K562 (cell line): ENCODE measurements around the gene AMZ2. TPM values are rescaled to one million over a fixed set of nuclear protein-coding genes. Genes with fewer than 3 reads are reported as not detected.
"Not testable (repeated sequence)": the region's sequence is repeated elsewhere in the genome, so short reads cannot be mapped to it uniquely, and the experiment has no call there.

Experiments
- ATAC-seq: fragments of 200-7000 bp; cut with Tn5 transposase; 3 replicates; pipeline ENCODE4 v1.9.1; 2020; ENCODE audit warnings: moderate library complexity
- BruUV-seq: library from RNA; stranded (reverse); fragments of 400-500 nt; replicated peaks from 2 replicates; lab custom pipeline; 2021; lab: Mats Ljungman, UMichigan
- CTCF ChIA-PET: fragments of 300-600 bp; formaldehyde crosslinking; extraction: SDS; loops from one replicate; lab custom pipeline; 2021; ENCODE audit warnings: low intra/inter-chr PET ratio; lab: Yijun Ruan, JAX
- POLR2A ChIA-PET: fragments of 300-600, 350-650 bp; sonication (Branson Sonifier 250); formaldehyde crosslinking; extraction: SDS; loops from one replicate; lab custom pipeline; 2021; ENCODE audit warnings: antibody characterized with exemption, inconsistent platforms; lab: Yijun Ruan, JAX
- DNase-seq, 4 experiments: peaks; one replicate each; pipeline versions ENCODE4 v3.0.0 to v3.0.0-alpha.2; 2011 to 2018; ENCODE audit warnings: low spot score in 3 of 4, mixed read lengths in 3 of 4; ENCODE audit errors: extremely low read depth in 1 of 4
- FAIRE-seq: peaks from 2 replicates; lab custom pipeline; 2011; peaks lifted over from hg19 to GRCh38; lab: Jason Lieb, UNC
- H2AFZ ChIP-seq: 2 replicates; pipeline ENCODE4 v1.6.0; 2011; ENCODE audit warnings: low read depth, low read length, control low read depth, inconsistent platforms
- H3K27ac ChIP-seq: fragments of 200-600 bp; 3 replicates; pipeline ENCODE4 v1.8.0; 2011; ENCODE audit warnings: low read depth, mild to moderate bottlenecking, control low read depth, inconsistent platforms, low read length, moderate library complexity, mixed read lengths; ENCODE audit errors: extremely low read depth
- H3K27me3 ChIP-seq, 2 experiments: fragments of 300-600 bp in 1 of 2; 2 replicates in 1 of 2; 3 replicates in 1 of 2; pipeline versions ENCODE4 v1.6.0 to v1.8.0; 2011; ENCODE audit warnings: inconsistent platforms in 2 of 2, low read length in 2 of 2, mild to moderate bottlenecking in 1 of 2, mixed read lengths in 1 of 2, moderate library complexity in 1 of 2; ENCODE audit not compliant: control insufficient read depth in 2 of 2, insufficient read depth in 2 of 2
- H3K36me3 ChIP-seq: fragments of 300-600 bp; 3 replicates; pipeline ENCODE4 v1.8.0; 2011; ENCODE audit warnings: mild to moderate bottlenecking, low read length, inconsistent platforms; ENCODE audit not compliant: control insufficient read depth, insufficient read depth
- H3K4me1 ChIP-seq, 2 experiments: fragments of 200-600 bp in 1 of 2; replicated peaks in 1 of 2; 2 replicates in 1 of 2; 3 replicates in 1 of 2; pipeline versions ENCODE4 v1.5.1 to v1.8.0; 2011; ENCODE audit warnings: inconsistent platforms in 2 of 2, low read length in 2 of 2, mild to moderate bottlenecking in 1 of 2, mixed read lengths in 1 of 2, moderate library complexity in 1 of 2; ENCODE audit not compliant: control insufficient read depth in 2 of 2, insufficient read depth in 2 of 2
- H3K4me2 ChIP-seq: 2 replicates; pipeline ENCODE4 v1.6.1; 2011; ENCODE audit warnings: low read length, control low read depth, inconsistent platforms, mixed read lengths; ENCODE audit not compliant: insufficient read depth
- H3K4me3 ChIP-seq: fragments of 200-600 bp; sonication (generic), shearing (Covaris generic); 2 replicates; pipeline ENCODE4 v1.5.1; 2016; ENCODE audit warnings: control low read depth, inconsistent platforms
- H3K79me2 ChIP-seq: fragments of 200-600 bp; 3 replicates; pipeline ENCODE4 v1.8.0; 2011; ENCODE audit warnings: low read length, inconsistent platforms; ENCODE audit not compliant: control insufficient read depth, insufficient read depth
- H3K9ac ChIP-seq, 2 experiments: 2 replicates each; pipeline versions ENCODE4 v1.6.0 to v1.6.1; 2011; ENCODE audit warnings: low read depth in 2 of 2, low read length in 2 of 2, control low read depth in 1 of 2, inconsistent platforms in 1 of 2, mild to moderate bottlenecking in 1 of 2, mixed read lengths in 1 of 2; ENCODE audit not compliant: insufficient read depth in 1 of 2
- H3K9me1 ChIP-seq: one replicate; pipeline ENCODE4 v1.6.0; 2011; ENCODE audit warnings: inconsistent platforms, mild to moderate bottlenecking, low read length, moderate library complexity; ENCODE audit not compliant: control insufficient read depth, insufficient read depth
- H3K9me3 ChIP-seq: replicated peaks from 2 replicates; pipeline ENCODE4 v1.5.1; 2011; ENCODE audit warnings: low read depth, low read length, inconsistent platforms; ENCODE audit not compliant: control insufficient read depth, insufficient read depth
- H4K20me1 ChIP-seq: replicated peaks from 2 replicates; pipeline ENCODE4 v1.6.1; 2011; ENCODE audit warnings: low read length, inconsistent platforms, mixed read lengths; ENCODE audit not compliant: control insufficient read depth, insufficient read depth
- DPF2 ChIP-seq: fragments of 450-650 bp; IDR thresholded peaks from 2 replicates; pipeline ENCODE4 v1.6.1; 2016
- MLLT1 ChIP-seq, 2 experiments: fragments of 450-650 bp; IDR thresholded peaks; 2 replicates each; pipeline ENCODE4 v1.6.1; 2016
- RBM34 ChIP-seq: fragments of 200-400 bp; formaldehyde crosslinking; IDR thresholded peaks from 2 replicates; pipeline ENCODE4 v1.6.1; 2018; ENCODE audit warnings: low read length, borderline replicate concordance; ENCODE audit not compliant: insufficient read depth
- XRCC4 ChIP-seq: IDR thresholded peaks from one replicate; pipeline ENCODE4 v1.6.1; 2011; ENCODE audit not compliant: insufficient read depth, insufficient read length; ENCODE audit errors: extremely low read depth
- ZNF239 ChIP-seq: fragments of 250-450 bp; sonication (Bioruptor Pico); IDR thresholded peaks from 2 replicates; pipeline ENCODE4 v1.4.0; 2020; ENCODE audit warnings: mild to moderate bottlenecking
- WGBS: fragments of 100-300 bp; shearing (Covaris generic); methylation state at CpG from one replicate; pipeline ENCODE4 v1.1.6; 2016; ENCODE audit warnings: low coverage, mixed read lengths; ENCODE audit not compliant: insufficient coverage; ENCODE audit errors: missing lambda C conversion rate; 5-methylcytosine and 5-hydroxymethylcytosine counted together
- in situ Hi-C: fragments of 300-500 bp; cut with MboI; formaldehyde crosslinking; loops from 4 replicates; pipeline ENCODE4 v1.15.0; 2018; ENCODE audit warnings: inconsistent platforms, mixed read lengths
- intact Hi-C: fragments of 100-400 bp; cut with micrococcal nuclease; formaldehyde crosslinking; loops from 2 replicates; pipeline ENCODE4 v1.14.2; 2022
- polyA plus RNA-seq, 8 experiments: library from polyadenylated mRNA; depleted of rRNA in 4 of 8; stranded (reverse) in 5 of 8; unstranded in 3 of 8; fragments of >200 nt; fragmentation: Nextera tagmentation in 2 of 8; fragmentation: Illumina TruSeq in 1 of 8; extraction: Ambion mirVana in 2 of 8; extraction: Trizol in 1 of 8; gene quantifications; 2 replicates each; pipeline versions ENCODE4 v1.2.1 to v1.2.3, GENCODE V29; 2011 to 2014; ENCODE audit warnings: inconsistent platforms in 1 of 8, missing spikeins in 1 of 8
- total RNA-seq, 7 experiments: library from RNA; depleted of rRNA in 6 of 7; stranded (reverse); fragments of >200 nt in 6 of 7; fragmentation: Illumina TruSeq in 2 of 7; extraction: Trizol in 2 of 7; gene quantifications; 2 replicates each; pipeline versions ENCODE4 v1.2.1 to v1.2.3, GENCODE V29; 2011 to 2021; ENCODE audit warnings: low replicate concordance in 1 of 7

The AMZ2 gene
- total and polyA plus RNA-seq, 9 of the 15 experiments (the other 6 are each of a cell fraction or from before 2014, with no cell fraction given), result 22.6 to 92.2 (median 52.6) TPM

- TF ChIP-seq XRCC4, result no peak
- TF ChIP-seq ZNF239 (CRISPR knock-in tag), result no peak
- TF ChIP-seq DPF2, result no peak
- TF ChIP-seq RBM34, result no peak
- no peak for TF ChIP-seq MLLT1 (IDR thresholded peaks at IDR 0.05)
Observed at GRCh38 chr17:68273722-68274121, 25.9 kb downstream of the AMZ2 start (continued).

- H3K9me3 ChIP-seq, in situ Hi-C loops, CTCF ChIA-PET, H3K4me3 ChIP-seq, H3K9me1 ChIP-seq, intact Hi-C loops, DNase-seq, H4K20me1 ChIP-seq, H3K4me2 ChIP-seq, H3K4me1 ChIP-seq, H2AFZ ChIP-seq, H3K9ac ChIP-seq, ATAC-seq, BruUV-seq, H3K36me3 ChIP-seq, H3K79me2 ChIP-seq, FAIRE-seq, H3K27ac ChIP-seq: not testable (repeated sequence)
- POLR2A ChIA-PET, result interaction anchor here (1.2 kb wide), 1 partner anchor 9 kb away, joined by 4 read pairs; no protein-coding TSS in a partner anchor
- WGBS, result 10% methylated on average over 3 of the region's 3 CpGs
- peaks cover 5 to 24% of the 10 kb centered on the region in 2 experiments for H3K27me3 ChIP-seq
Observed at GRCh38 chr17:68276339-68276738, 28.5 kb downstream of the AMZ2 start.
